ENCODE data around the gene IFNLR1.

Gene IFNLR1

DNA sequence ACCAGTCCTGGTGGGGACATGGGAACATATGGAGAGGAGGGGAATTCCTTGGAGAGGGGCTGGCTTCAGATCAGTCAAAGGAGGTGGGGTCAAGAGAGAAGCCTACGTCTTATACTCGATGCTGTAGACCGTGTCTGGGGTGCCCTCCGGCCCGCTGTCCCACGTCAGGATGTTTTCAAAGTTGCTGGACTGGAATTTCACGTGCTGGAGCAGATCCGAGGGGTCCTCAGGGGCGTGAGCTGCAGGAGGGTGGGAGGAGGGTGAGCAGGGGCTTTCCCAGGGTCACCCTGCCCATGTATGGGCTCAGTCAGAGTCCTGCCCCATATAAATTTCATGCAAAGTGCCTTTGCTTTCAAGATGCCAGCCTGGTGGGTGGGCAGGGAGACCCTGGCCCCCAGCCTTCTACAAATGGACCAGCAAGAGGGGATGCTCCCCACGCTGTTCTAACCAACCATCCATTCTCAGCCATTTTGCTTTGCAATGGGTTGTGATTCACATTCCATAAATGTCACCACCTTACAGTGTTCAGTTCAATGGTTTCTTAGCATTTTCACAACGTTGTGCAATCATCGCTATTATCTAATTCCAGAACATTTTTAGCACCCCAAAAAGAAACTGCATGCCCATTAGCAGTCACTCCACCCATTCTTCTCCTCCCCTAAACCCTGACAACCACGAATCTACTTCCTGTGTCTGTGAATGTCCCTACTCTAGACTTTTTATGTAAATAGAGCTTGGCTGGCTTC is 48.4 kb downstream of the IFNLR1 start:
- no peaks in the 10 kb centered on the region for H3K4me1 ChIP-seq (ENCODE audit: control extremely low read depth in 1 of 4, control insufficient read depth in 4 of 4, insufficient read depth in 4 of 4, low read length in 3 of 4)
- DNase-seq: no peak
- WGBS (ENCODE audit: insufficient coverage): 86% methylated on average over 12 of the region's 13 CpGs
- H3K9me3 ChIP-seq (ENCODE audit: control extremely low read depth in 1 of 5, control insufficient read depth in 4 of 5, insufficient read depth in 2 of 5, low read depth in 1 of 5, low read length in 4 of 5): peaks cover 0 to 4% (median 0%) of the 10 kb centered on the region in 5 experiments
- ChIA-PET CTCF (interaction anchor here (0.5 to 1.0 kb wide), 2 partner anchors 11 to 276 kb away, joined by 3 to 4 read pairs; no protein-coding TSS in a partner anchor), POLR2A (no interaction called here)
- H3K27ac ChIP-seq (ENCODE audit: insufficient read depth in 1 of 2, low read depth in 1 of 2, low read length in 2 of 2, poor library complexity in 1 of 2, severe bottlenecking in 2 of 2): no peak overlapping the region
- no peaks in the 10 kb centered on the region for H3K36me3 ChIP-seq (ENCODE audit: control insufficient read depth in 4 of 4, insufficient read depth in 4 of 4, low read length in 3 of 4)
- H3K4me3 ChIP-seq (ENCODE audit: control insufficient read depth in 1 of 7, extremely low read depth in 1 of 7, insufficient read depth in 4 of 7, low read depth in 2 of 7, low read length in 6 of 7): no peak overlapping the region
- H3K27me3 ChIP-seq (replicated peaks in 2 of 5; ENCODE audit: control insufficient read depth in 4 of 5, insufficient read depth in 5 of 5, low read length in 4 of 5): peaks cover 0 to 4% (median 0%) of the 10 kb centered on the region in 5 experiments

- H3K27me3 ChIP-seq (replicated peaks in 2 of 5; ENCODE audit: control insufficient read depth in 4 of 5, insufficient read depth in 5 of 5, low read length in 4 of 5): peaks cover 0 to 2% (median 0%) of the 10 kb centered on the region in 5 experiments
- H3K27ac ChIP-seq (ENCODE audit: insufficient read depth in 1 of 2, low read depth in 1 of 2, low read length in 2 of 2, poor library complexity in 1 of 2, severe bottlenecking in 2 of 2): no peak overlapping the region
- no peaks in the 10 kb centered on the region for H3K4me1 ChIP-seq (ENCODE audit: control extremely low read depth in 1 of 4, control insufficient read depth in 4 of 4, insufficient read depth in 4 of 4, low read length in 3 of 4)
- CTCF ChIA-PET: no interaction called here
- H3K4me3 ChIP-seq (ENCODE audit: control insufficient read depth in 1 of 7, extremely low read depth in 1 of 7, insufficient read depth in 4 of 7, low read depth in 2 of 7, low read length in 6 of 7): no peak overlapping the region
- H3K9me3 ChIP-seq (ENCODE audit: control extremely low read depth in 1 of 5, control insufficient read depth in 4 of 5, insufficient read depth in 2 of 5, low read depth in 1 of 5, low read length in 4 of 5): peaks cover 0 to 4% (median under 1%) of the 10 kb centered on the region in 5 experiments
- no peak for DNase-seq
- no peaks in the 10 kb centered on the region for H3K36me3 ChIP-seq (ENCODE audit: control insufficient read depth in 4 of 4, insufficient read depth in 4 of 4, low read length in 3 of 4)
- POLR2A ChIA-PET: no interaction called here
- 91% methylated on average over 13 of the region's 15 CpGs for WGBS (ENCODE audit: insufficient coverage)
These were observed 50.0 kb downstream of the IFNLR1 start for GRCh38 chr1:24136956-24137539.

DNA sequence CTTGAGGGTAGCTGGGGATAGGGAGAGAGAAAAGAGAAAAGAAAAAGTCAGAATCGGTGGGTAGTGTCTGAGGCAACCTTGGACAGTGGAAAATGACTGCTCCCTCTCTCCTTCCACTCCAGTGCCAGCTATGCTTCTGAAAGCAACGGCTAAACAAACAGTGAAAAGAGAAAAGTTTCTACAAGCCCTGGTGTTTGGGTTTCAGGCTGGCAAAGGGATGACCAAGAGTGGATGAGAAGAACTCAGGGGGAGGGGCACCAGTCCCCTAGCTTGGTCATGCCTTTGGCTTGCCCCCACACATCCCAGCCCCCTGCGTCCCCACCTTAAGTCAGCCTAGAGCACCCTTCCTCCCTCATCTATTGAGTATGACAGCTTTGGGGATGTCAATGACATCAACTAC is 52.7 kb downstream of the IFNLR1 start:
- POLR2A ChIA-PET: no interaction called here

DNA sequence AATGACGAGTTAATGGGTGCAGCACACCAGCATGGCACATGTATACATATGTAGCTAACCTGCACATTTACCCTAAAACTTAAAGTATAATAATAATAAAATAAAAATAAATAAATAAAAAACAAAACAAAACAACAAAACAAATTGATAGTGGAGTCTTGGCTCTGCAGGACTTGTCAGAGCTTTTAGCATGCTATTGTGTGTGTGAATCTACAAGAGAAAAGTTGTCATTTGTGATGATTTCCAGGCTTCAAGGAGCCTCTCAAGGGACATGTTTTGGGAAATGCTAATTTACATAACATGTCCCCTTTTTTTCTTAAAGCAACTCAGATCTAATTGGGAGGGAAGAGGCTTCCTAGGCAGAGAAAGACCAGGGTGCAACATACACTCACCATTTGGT is 53.3 kb downstream of the IFNLR1 start:
- CTCF ChIA-PET: interaction anchor here (1.0 to 2.0 kb wide), 2 partner anchors 16 to 23 kb away, joined by 4 to 6 read pairs; no protein-coding TSS in a partner anchor
- DNase-seq: no peak
- H3K27me3 ChIP-seq (replicated peaks in 2 of 5; ENCODE audit: control insufficient read depth in 4 of 5, insufficient read depth in 5 of 5, low read length in 4 of 5): no peaks in the 10 kb centered on the region
- no peaks in the 10 kb centered on the region for H3K4me1 ChIP-seq (ENCODE audit: control extremely low read depth in 1 of 4, control insufficient read depth in 4 of 4, insufficient read depth in 4 of 4, low read length in 3 of 4)
- POLR2A ChIA-PET: no interaction called here
- H3K36me3 ChIP-seq (ENCODE audit: control insufficient read depth in 4 of 4, insufficient read depth in 4 of 4, low read length in 3 of 4): no peaks in the 10 kb centered on the region
- WGBS (ENCODE audit: insufficient coverage): no CpG with 5 or more reads among the region's 1 CpG
- peaks cover 2 to 21% (median 11%) of the 10 kb centered on the region in 5 experiments for H3K9me3 ChIP-seq (ENCODE audit: control extremely low read depth in 1 of 5, control insufficient read depth in 4 of 5, insufficient read depth in 2 of 5, low read depth in 1 of 5, low read length in 4 of 5)
- H3K27ac ChIP-seq (ENCODE audit: insufficient read depth in 1 of 2, low read depth in 1 of 2, low read length in 2 of 2, poor library complexity in 1 of 2, severe bottlenecking in 2 of 2): no peak overlapping the region
- H3K4me3 ChIP-seq (ENCODE audit: control insufficient read depth in 1 of 7, extremely low read depth in 1 of 7, insufficient read depth in 4 of 7, low read depth in 2 of 7, low read length in 6 of 7): no peak overlapping the region

More for the DNA sequence above, 52.7 kb downstream of the IFNLR1 start:
- CTCF ChIA-PET: interaction anchor here (2.0 kb wide), 1 partner anchor 16 kb away, joined by 6 read pairs; no protein-coding TSS in a partner anchor
- Histone ChIP-seq H3K36me3 (ENCODE audit: control insufficient read depth in 4 of 4, insufficient read depth in 4 of 4, low read length in 3 of 4) (no peaks in the 10 kb centered on the region), H3K9me3 (ENCODE audit: control extremely low read depth in 1 of 5, control insufficient read depth in 4 of 5, insufficient read depth in 2 of 5, low read depth in 1 of 5, low read length in 4 of 5) (peaks cover 2 to 21% (median 8%) of the 10 kb centered on the region in 5 experiments), H3K4me3 (ENCODE audit: control insufficient read depth in 1 of 7, extremely low read depth in 1 of 7, insufficient read depth in 4 of 7, low read depth in 2 of 7, low read length in 6 of 7) (no peak overlapping the region), H3K27me3 (replicated peaks in 2 of 5; ENCODE audit: control insufficient read depth in 4 of 5, insufficient read depth in 5 of 5, low read length in 4 of 5) (no peaks in the 10 kb centered on the region), H3K4me1 (ENCODE audit: control extremely low read depth in 1 of 4, control insufficient read depth in 4 of 4, insufficient read depth in 4 of 4, low read length in 3 of 4) (no peaks in the 10 kb centered on the region), H3K27ac (ENCODE audit: insufficient read depth in 1 of 2, low read depth in 1 of 2, low read length in 2 of 2, poor library complexity in 1 of 2, severe bottlenecking in 2 of 2) (no peak overlapping the region)
- no peak for DNase-seq
- WGBS (ENCODE audit: insufficient coverage): 92% methylated on average over 2 of the region's 3 CpGs

DNA sequence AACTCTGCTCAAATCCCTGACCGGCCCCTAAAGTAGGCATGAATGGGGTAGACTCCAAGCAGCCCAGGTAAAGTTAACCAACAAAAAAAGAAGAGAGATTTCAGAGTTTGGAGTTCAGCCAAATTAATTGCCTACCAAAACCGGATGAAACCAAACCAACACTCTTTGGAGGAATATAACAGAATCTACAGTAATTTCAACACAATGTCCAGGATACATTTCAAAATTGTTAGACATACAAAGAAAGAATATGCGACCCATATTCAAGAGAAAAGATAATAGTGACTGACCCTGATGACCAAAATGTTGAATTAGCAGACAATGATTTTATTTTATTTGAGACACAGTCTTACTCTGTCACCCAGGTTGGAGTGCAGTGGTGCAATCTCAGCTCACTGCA is 56.7 kb downstream of the IFNLR1 start:
- CTCF ChIA-PET: no interaction called here
- H3K4me1 ChIP-seq (ENCODE audit: control extremely low read depth in 1 of 4, control insufficient read depth in 4 of 4, insufficient read depth in 4 of 4, low read length in 3 of 4): no peaks in the 10 kb centered on the region
- no peaks in the 10 kb centered on the region for H3K36me3 ChIP-seq (ENCODE audit: control insufficient read depth in 4 of 4, insufficient read depth in 4 of 4, low read length in 3 of 4)
- H3K4me3 ChIP-seq (ENCODE audit: control insufficient read depth in 1 of 7, extremely low read depth in 1 of 7, insufficient read depth in 4 of 7, low read depth in 2 of 7, low read length in 6 of 7): no peak overlapping the region
- WGBS (ENCODE audit: insufficient coverage): 100% methylated on average over 1 of the region's 3 CpGs
- POLR2A ChIA-PET: no interaction called here
- peaks cover 2 to 17% (median 11%) of the 10 kb centered on the region in 5 experiments for H3K9me3 ChIP-seq (ENCODE audit: control extremely low read depth in 1 of 5, control insufficient read depth in 4 of 5, insufficient read depth in 2 of 5, low read depth in 1 of 5, low read length in 4 of 5)
- H3K27ac ChIP-seq (ENCODE audit: insufficient read depth in 1 of 2, low read depth in 1 of 2, low read length in 2 of 2, poor library complexity in 1 of 2, severe bottlenecking in 2 of 2): no peak overlapping the region
- peaks cover 0 to 3% (median 0%) of the 10 kb centered on the region in 5 experiments for H3K27me3 ChIP-seq (replicated peaks in 2 of 5; ENCODE audit: control insufficient read depth in 4 of 5, insufficient read depth in 5 of 5, low read length in 4 of 5)
- DNase-seq: no peak

DNA sequence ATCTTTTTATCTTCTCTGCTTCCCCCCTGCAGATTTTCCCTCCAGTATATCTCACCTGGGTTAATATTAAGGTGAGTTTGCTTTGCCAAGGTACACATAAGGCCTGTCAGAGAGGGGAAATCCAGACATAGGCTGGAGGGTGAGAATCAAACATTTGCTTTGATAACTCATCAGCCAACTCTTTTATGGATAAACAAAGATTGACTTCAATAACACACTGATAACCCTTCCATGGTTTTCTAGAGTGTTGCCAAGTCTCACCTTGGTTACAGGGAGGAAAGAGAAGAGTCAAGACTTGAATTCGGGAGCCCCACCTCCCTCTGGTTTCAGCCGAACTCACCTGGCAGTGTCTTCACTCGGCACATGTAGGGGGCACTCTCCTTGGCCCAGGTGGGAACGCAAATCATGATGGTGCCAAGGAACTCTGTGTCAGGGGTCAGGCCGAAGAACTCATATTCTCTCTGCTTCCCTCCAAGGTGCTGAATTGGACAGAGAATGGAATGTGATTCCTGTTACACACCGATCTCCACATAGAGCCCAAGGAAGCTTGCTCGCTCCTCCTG is 59.2 kb downstream of the IFNLR1 start:
- WGBS (ENCODE audit: insufficient coverage): 89% methylated on average over 3 of the region's 7 CpGs
- no peak overlapping the region for H3K27ac ChIP-seq (ENCODE audit: insufficient read depth in 1 of 2, low read depth in 1 of 2, low read length in 2 of 2, poor library complexity in 1 of 2, severe bottlenecking in 2 of 2)
- CTCF ChIA-PET: no interaction called here
- H3K36me3 ChIP-seq (ENCODE audit: control insufficient read depth in 4 of 4, insufficient read depth in 4 of 4, low read length in 3 of 4): no peaks in the 10 kb centered on the region
- DNase-seq: no peak
- no peaks in the 10 kb centered on the region for H3K4me1 ChIP-seq (ENCODE audit: control extremely low read depth in 1 of 4, control insufficient read depth in 4 of 4, insufficient read depth in 4 of 4, low read length in 3 of 4)
- POLR2A ChIA-PET: no interaction called here
- peaks cover 0 to 5% (median 0%) of the 10 kb centered on the region in 5 experiments for H3K27me3 ChIP-seq (replicated peaks in 2 of 5; ENCODE audit: control insufficient read depth in 4 of 5, insufficient read depth in 5 of 5, low read length in 4 of 5)
- no peak overlapping the region for H3K4me3 ChIP-seq (ENCODE audit: control insufficient read depth in 1 of 7, extremely low read depth in 1 of 7, insufficient read depth in 4 of 7, low read depth in 2 of 7, low read length in 6 of 7)
- H3K9me3 ChIP-seq (ENCODE audit: control extremely low read depth in 1 of 5, control insufficient read depth in 4 of 5, insufficient read depth in 2 of 5, low read depth in 1 of 5, low read length in 4 of 5): peaks cover 2 to 17% (median 11%) of the 10 kb centered on the region in 5 experiments
